Lung microvascular endothelial cell (primary cell): ENCODE measurements around the gene DNAH5. TPM values are rescaled to one million over a fixed set of nuclear protein-coding genes. Genes with fewer than 3 reads are reported as not detected.
A peak's percentile ranks its signal among the peaks of the same experiment; 100 is the strongest.

Experiments used
- DNase-seq, 2 donors: peaks; one replicate each; pipeline versions ENCODE4 v3.0.0 to v3.0.0-alpha.2; 2010; ENCODE audit warnings: low read depth in 2 of 2
- total RNA-seq: library from RNA; depleted of rRNA; stranded (reverse); fragments of >200 nt; gene quantifications from 2 replicates; pipeline ENCODE4 v1.2.1, GENCODE V29; 2014

DNAH5 gene
- total RNA-seq, 1 donor from 2014 or later = under 0.01 TPM

DNA sequence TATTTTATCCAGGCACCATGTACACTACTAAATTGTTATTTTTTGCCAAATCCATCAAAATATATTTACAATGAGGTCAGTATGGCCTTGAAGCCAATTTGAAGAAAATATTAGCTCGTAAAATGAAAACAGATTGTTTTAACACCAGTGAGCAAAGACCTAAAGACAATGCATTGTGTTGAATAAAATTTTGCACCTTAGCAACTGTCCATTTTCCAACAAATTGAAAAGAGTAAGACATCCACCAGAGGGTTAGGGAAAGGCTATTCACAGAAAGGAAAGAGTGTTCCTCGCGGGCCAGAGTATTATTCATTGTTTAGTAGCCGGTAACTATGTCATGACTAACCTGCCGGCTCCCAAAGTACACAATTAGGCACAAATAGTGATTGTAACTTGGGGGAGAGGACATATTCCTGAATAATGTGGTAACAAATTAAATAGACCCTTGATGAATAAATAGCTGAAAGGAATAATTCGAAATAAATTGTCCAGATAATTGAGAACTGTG lies 213.3 kb downstream of the DNAH5 start:
- DNase-seq = no peak

DNA sequence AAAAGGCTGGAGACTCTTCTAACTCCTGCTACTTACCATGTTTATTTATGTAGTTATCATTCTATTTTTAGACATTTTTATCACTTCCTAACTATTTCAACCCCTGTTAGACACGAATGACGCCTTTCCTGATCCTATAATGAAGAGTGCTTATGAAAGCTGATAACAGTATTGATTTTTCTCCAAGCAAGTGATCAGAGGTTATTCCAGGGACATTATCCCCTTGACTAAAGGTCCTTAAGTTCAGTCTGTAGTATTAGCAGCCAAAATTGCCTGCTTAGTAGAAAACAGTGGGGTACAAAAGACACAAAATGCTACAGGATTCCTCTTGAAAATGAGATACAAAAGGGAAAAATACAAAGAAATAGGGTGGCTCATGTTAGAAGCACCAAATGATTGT lies 235.6 kb downstream of the DNAH5 start:
- peak in 1 of 2 donors; percentile 2 for DNase-seq

DNA sequence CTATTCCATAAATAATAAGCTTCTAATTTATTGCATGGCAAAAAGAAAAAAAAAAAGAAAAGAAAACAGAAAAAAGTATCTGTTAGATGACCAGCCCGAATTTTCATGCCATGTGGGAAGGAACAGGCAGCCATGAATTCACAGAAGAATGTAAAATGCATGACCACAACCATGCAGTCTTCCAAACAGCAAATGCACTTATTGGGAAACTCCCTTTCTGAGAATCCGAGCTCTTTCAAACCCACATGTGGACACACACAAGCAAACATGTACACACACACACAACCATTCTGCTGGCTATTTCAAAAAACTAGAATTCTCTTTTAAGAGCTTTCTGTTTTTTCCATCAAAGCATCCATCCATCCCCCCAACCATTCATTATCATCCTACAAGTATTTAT lies 236.1 kb downstream of the DNAH5 start:
- no peak for DNase-seq

DNA sequence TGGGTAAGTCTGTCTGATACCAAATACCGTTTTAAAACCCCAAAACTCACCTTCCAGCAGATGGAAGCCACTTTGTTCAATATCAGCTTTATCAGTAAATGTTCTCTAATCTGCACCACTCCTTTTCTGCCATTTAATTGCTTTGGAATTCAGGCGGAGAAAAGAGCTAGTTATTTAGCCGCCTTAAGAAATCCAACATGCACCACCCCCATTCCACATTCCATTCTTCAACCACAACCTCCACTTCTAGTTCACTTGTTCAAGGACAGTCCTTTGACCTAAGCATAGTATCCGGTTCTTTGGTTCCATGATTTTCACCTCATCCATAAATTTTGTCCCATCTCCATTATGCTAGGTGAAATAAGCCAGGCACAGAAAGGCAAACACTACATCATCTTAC lies 240.1 kb downstream of the DNAH5 start:
- no peak for DNase-seq

DNA sequence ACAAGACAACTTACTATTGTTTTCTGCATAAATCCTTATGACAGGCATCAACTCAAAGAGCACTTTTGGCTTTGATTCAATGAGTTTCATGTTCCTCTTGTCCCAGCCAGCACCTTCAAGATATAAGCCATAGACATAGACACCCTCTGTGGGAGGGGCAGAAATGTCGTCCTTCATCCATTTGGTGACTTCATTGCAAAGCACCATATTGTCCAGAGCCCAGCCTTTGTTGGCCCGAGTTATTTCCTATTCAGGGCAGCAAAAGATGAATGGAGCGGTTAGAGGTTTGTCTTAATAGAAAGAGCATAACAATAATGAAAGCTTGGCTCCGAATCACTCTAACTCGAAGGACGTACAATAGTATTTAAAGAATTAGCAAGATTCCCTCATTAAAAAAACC lies 243.9 kb downstream of the DNAH5 start:
- no peak for DNase-seq

DNA sequence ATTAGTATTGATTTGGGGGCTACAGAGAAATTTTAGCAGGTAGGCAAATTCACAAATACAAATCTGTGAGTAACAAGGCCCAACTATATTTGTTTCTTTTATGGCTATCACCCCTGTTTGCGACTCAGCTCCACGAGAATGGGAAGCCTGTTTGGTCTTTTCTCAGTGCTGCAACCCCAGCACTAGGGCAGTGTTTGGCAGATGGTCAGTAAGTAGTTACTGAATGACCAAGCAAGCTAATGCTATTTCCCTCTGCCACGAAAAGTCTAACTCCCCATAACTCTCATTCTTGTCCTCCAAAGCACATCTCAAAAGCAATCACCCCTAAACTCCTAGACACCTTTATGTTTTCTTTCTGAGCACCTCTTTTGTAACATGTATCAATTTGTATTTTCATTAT lies 245.6 kb downstream of the DNAH5 start:
- DNase-seq = no peak

DNA sequence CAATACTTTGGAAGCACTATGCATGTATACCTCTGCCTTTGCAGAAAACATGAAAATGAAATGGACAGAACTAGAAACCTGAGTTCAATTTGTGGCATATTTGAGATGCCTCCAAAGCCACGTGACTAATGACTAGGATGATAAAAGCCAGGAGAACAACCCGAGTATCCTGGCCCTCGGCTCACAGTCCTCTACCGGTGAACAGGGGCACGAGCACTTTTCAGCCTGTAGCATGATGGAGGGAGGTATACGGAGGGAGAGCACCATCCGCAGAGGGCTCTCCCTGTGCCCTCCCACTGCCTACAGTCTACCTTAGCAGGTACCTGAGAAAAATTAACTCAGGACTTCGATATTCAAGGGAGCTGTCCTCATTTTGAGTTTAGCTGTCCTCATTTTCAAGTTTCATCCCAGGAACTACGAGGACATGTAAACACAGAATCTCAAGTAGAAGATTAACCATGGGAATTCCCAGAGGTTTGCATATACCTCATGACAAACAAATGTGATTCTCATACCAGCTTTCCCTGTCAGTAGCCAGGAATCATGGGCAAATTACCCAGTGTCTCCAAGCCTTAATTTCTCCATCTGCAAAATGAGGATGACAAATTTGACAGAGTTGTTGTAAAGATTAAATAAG lies 249.3 kb downstream of the DNAH5 start:
- no peak for DNase-seq

DNA sequence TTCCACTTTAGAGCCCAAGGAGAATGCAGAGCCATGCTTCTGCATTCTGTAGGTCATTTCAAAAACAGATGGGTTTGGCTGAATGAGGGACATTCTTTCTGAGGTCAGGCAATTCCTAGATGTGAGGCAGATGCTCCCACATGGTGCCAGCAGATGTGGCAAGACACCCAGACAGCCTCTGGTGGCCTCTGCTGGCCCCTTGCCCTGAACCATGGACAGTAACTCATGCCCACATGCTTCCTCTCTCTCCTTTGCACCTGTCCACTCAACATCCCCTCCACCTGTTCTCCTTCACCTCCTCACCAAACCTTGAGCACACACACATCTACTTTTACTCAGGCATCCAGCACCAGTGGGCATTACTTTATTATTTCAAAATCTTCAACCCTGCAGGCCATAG lies 252.3 kb downstream of the DNAH5 start:
- DNase-seq = no peak

DNA sequence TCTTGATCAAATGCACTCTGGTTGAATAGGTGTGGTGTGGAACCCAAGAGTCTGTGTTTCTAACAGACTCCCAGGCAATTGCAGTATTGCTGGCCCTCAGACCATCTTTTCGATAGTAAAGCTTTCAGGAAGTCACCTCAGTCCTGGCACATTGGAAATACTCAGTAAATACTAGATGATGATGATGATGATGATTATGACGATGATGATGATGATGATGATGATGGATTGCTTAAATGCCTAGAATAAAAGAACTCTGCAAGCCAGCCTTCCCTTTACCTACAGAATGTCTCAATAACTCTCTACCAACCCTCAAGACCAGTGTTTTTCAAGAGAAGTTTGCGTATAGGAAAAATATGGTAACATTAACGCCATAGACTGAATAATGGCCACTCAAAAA lies 268.0 kb downstream of the DNAH5 start:
- DNase-seq = no peak

DNA sequence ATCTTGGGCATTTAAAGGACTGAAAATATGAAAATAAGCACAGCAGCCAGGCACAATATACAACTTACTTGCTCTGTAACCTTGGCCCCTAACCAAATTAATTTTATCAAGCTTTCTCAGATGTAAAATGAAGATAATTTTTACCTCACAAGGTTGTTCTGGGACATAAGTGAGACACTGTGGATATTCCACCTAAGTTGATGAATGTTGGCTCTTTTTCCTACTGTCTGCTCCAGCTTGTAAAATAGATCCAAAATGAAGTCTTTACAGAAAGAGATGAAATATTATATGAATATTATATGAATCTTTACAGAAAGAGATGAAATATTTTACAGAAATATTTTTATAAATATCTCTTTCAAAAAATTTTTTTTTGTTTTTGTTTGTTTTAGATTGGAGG lies 270.1 kb downstream of the DNAH5 start:
- DNase-seq = no peak

DNA sequence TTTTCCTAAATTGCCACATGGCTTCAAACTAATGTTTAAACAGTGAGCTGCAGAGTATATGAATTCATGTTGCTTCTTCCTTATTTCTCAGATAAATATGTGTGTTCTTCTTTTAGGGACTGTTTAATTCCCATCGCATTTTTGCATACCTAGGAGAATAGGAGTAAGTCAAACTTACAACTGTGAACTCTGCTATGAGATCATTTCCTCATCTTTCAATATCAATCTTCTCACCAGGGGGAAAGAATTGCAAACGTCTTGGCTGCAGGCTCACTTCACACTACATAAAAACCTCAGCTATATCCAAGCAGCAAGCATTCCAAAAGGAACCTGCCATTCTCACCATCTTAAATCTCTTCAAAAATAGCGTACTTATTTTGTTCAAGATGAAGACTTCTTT lies 271.0 kb downstream of the DNAH5 start:
- peak in 1 of 2 donors; percentile 31 for DNase-seq

DNA sequence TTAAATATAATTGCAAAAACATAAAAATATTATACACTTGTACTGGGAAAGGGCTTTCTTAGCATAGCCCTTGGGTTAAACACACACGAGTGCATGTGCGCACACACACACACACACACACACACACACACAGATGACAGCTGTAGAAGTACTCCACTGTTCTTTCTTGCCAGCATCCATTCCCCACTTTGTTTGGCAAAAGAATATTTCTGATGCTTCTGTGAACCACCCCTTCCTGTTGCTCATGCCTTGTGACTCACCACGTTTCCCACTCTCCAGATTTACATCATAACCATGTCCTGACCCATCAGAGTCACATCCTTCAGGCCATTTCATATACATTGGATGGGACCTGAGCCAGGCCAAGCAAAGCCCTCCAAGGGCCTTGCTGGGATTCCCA lies 280.1 kb downstream of the DNAH5 start:
- peak; percentile 59 to 98 for DNase-seq

DNA sequence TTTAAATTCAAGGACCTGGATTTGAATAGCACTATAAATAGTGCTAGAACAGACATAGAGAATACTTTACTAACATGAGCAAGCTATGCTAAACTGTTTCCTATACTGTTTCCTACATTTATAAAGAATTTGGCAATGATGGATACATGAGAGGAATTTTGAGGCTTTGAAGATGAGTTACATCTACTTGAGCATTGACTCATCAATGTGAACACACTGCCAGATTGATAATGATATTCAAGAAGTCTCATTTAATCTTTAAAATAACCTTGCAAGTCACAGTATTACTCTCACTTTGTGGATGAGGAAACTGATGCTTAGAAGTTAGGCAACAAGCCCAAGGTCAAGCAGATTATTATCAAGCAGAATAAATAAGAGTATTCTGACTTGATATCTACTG lies 281.9 kb downstream of the DNAH5 start:
- no peak for DNase-seq

DNA sequence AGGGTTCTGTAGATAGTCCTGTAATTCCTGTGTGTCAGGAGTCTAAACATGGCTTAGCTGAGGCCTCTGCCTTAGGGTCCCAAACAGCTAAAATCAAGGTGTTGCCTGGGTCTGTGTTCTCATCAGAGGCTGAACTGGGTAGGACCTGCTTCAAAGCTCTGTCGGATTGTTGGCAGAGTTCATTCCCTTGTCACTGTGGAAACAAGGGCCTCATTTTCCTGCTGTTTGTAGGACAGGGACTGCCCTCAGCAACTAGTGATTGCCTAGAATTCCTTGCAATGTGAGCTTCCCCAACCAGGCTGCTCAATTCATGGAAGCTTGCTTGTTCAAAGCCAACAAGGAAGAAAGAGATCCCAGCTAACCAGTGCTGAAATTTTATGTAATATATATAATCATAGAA lies 283.2 kb downstream of the DNAH5 start:
- DNase-seq = no peak

DNA sequence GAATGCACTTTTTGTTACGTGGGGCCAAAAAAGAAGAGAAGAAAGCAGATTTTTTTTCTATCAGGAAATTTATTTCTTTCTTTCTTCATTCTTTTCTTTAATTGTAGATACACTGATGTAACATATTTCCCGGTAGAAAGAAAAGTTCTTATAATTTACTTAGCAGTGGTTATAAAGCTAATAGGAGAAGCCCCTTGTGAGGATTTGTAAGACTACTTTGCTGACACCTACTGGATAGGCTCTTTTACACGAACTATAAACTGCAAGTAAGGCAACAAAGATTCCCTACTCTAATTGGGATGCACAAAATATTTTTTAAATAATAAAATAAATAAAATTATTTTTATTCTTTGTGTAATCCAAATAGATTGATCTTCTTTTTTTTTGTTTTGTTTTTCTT lies 284.4 kb downstream of the DNAH5 start:
- DNase-seq = peak; percentile 34 to 56

DNA sequence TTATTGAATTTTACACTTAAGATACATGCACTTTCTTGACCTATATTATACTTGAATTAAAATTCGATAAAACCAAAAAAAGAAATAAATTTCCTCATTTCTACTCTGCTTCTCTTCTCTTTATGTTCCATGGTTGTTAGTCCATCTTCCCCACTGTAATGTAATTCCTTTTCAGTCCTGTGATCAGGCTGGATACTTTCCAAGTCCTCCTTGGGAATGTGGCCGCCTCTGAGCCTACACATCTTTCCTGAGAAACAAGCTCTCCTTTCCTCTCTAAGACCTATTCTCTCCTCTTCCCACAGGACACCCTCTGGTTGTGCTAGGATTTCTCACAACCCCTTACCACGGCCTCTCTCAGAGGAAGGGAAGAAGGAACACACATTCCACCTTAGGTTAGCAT lies 285.1 kb downstream of the DNAH5 start:
- peak in 1 of 2 donors; percentile 38 for DNase-seq

DNA sequence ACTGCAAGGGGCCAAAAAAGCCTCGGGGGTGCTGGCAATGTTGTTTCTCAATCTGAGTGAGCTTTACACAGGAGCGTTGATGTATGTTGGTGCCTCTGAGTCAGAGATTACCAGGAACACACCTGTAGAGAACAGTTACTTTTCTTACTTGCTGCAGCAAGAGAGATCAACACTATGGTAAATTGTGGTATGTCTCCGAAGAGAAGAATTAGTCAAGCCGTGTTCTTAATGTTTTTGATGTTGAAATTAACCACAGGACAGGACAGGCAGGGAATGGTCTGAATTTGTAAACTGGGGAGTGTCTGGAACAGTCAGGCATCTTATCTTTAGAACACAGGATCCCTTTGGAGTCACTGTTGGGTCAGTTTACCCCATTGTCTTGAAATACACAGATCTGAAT lies 285.7 kb downstream of the DNAH5 start:
- DNase-seq = no peak

DNA sequence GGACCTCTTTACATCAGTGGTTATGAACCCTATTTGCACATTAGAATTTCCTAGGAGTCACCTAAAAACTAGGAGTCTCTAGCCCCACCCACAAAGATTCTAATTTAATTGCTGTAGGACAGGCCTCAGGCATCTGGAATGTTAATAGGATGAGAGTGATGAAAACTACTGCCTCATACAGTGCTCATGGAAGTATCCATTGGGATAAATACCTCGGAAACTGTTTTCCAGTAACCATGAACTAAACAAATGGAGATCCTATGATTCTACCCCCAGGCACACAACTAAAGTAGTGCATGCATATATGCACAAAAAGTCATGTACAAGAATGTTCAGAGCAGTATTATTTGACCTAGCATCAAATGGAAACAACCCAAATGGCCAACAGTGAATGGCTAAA lies 286.3 kb downstream of the DNAH5 start:
- no peak for DNase-seq

DNA sequence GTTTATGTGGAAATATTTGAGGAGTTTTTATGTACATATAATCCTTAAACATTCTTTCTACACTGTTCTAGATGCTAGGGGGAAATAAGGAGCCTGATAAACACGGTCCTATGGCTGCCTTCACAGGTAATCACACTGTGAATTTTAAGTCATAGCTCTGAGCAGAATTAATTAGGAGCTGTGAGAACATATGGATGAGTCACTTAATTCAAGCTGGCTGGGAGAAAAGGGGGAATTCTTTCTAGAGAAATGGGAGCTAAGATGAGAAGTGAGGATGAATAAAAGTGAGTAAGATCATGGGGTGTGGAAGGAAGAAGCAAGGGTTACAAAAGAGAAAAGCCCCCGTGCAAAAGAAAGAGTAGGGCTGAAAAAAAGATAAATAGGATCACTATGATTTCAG lies 290.8 kb downstream of the DNAH5 start:
- DNase-seq = no peak

DNA sequence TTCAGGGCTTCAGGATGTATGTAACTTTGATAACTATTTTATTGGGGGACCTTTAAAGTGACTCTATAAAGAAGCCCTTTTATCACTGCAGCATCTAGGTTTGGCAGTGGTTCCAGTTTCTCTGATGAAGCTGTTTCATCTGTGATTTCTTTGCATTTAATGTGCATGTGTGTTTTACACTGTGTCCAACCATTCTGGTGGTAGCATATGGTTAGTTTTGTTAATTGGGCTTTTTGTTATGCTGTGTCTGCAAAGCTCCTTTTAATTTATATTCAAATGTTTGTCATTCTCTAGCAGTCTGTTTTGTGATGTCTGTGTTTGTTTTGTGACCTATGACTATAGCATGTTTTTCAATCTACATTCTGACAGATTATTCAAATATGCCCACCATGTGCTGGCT lies 294.8 kb downstream of the DNAH5 start:
- no peak for DNase-seq

DNA sequence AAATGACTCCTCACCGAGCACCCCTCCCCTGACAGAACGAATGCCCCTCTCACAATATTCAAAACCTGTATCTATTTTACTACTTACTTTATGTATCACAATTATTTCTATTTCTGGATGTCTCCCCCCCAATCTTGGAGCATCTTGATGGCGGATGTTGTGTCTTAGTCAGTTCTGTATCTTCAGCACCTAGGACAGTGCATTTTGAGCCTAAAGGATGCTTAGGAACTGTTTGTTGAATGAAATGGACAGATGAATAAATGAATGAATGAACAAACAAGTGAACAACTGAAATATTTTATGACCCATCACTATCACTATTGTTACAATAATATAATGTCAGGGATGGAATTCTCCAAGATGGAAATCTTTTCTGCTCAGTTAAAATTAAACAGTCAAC lies 295.7 kb downstream of the DNAH5 start:
- peak in 1 of 2 donors; percentile 12 for DNase-seq

DNA sequence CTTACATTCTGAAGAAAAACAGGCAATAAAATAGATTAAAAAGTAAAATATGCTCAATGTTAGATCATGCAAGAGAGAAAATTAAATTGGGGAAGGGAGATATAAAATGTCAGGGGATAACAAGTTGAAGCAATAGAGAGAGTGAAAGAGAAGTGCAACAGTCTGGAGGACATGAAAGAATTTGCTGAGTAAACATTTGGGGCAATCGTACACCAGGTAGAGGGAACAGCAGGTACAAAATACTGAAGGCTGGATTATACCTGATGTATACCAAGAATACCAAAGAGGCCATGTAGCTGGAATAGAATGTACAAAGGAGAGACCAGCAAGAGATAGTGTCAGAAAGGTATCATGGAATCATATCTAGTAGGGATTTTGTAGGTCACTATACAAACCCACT lies 300.8 kb downstream of the DNAH5 start:
- no peak for DNase-seq

DNA sequence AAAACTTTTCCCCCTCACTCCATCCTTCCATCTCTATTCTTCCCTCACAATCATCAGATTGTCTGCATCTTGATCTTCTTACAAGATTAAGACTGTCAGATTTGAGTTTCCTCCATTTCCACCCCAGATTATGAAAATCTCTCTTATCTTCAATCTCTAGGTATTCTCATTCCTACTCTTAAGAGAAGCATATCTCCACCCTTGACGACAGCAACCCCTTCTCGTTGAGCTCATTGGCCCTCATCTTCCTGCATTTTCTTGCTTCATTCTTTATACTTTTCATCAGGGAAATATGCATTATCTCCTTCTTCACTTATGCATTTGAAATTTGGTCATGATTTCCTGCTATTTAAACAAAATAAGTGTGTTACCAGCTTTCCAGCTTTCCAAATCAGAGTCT lies 301.3 kb downstream of the DNAH5 start:
- no peak for DNase-seq
